HG02870 (cell line): ENCODE measurements around the gene HDHD2.

ENCODE experiments used
- ATAC-seq: cut with Tn5 transposase; IDR thresholded peaks from one replicate; pipeline ENCODE4 v1.9.1; 2021; ENCODE audit warnings: mild to moderate bottlenecking, moderate library complexity; ENCODE audit not compliant: unreplicated experiment

The HDHD2 gene

GRCh38 chr18:47075098-47075883 lies 75.0 kb downstream of the HDHD2 start:
- no peak for ATAC-seq

- no peak for ATAC-seq
Observed at GRCh38 chr18:47067648-47068047, 82.7 kb downstream of the HDHD2 start.

GRCh38 chr18:47063096-47063495 lies 87.2 kb downstream of the HDHD2 start:
- no peak for ATAC-seq

- no peak for ATAC-seq
Observed at GRCh38 chr18:47062471-47062870, 87.8 kb downstream of the HDHD2 start.
